ENCODE results near the gene DSCAM. TPM values are rescaled to one million over a fixed set of nuclear protein-coding genes. Genes with fewer than 3 reads are reported as not detected.
A peak's percentile ranks its signal among the peaks of the same experiment; 100 is the strongest.

Gene DSCAM
- total RNA-seq, 2 donors from 2014 or later: 18.5 to 25.5 TPM

DNA sequence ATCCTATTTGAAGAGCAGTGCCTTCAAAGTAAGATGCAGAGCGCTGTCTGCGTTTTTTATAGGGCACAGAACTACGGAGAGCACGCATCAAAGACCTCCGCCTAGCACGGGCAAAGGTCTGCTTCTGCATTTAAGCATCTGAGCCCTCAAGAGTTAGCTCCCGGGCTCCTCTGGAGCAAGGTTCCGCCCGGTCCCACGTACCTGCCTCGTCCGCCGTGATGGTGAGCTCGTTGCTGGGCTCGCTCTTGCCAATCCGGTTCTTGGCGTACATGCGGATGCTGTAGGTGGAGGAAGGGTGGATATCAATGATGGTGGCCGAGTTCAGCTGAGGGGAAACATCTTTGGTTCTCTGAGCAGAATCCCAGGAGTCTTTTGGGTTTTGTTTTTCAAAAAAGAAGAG lies 668.2 kb downstream of the DSCAM start:
- Histone ChIP-seq H3K4me3 (ENCODE audit: low read length) (no peak overlapping the region), H3K9me3 (ENCODE audit: control insufficient read depth, low read length) (peaks cover 17% of the 10 kb centered on the region), H3K36me3 (ENCODE audit: control insufficient read depth, insufficient read depth, low read length) (peaks cover 89% of the 10 kb centered on the region), H3K27ac (ENCODE audit: low read depth, low read length) (no peak overlapping the region), H3K9ac (ENCODE audit: extremely low read depth, low read length, poor library complexity, severe bottlenecking) (no peak overlapping the region), H3K4me1 (ENCODE audit: control insufficient read depth, insufficient read depth, low read length) (no peaks in the 10 kb centered on the region), H3K27me3 (ENCODE audit: control insufficient read depth, insufficient read depth, low read length, poor library complexity, severe bottlenecking) (no peaks in the 10 kb centered on the region)
- H3K4me3 Mint-ChIP-seq: no peak overlapping the region
- no peaks in the 10 kb centered on the region for H3K4me1 Mint-ChIP-seq
- TF ChIP-seq CTCF (conservative IDR thresholded peaks at IDR 0.05): no peak
- WGBS, 2 experiments (ENCODE audit: insufficient coverage in 1 of 2, insufficient read length in 1 of 2): 95 to 98% methylated on average over 7 to 19 of the region's 19 CpGs
- no peak for DNase-seq
- H3K9me3 Mint-ChIP-seq: peaks cover 18% of the 10 kb centered on the region
- peaks cover 1% of the 10 kb centered on the region for H3K27me3 Mint-ChIP-seq (ENCODE audit: insufficient read depth)
- no peak overlapping the region for H3K27ac Mint-ChIP-seq
- H3K36me3 Mint-ChIP-seq (ENCODE audit: low read depth): peaks cover 72% of the 10 kb centered on the region

DNA sequence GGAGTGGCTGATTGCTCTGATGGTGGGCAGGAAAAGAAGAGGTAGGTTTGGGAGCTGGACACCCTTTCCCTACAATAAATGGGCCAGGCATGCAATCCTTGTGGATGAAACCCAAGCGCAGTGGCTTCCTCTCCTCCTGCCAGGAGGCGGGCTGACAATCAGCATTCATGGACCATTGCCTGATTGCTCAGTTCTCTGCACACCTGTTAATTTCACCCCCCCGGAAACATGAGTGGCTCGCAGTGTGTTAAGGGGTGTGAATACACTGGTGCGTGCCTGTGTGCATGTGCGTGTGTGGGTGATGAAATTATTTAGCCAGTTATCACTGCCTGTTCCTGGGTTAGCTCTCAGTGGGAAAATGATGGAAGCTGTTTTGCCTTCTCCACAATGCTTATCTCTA lies 669.0 kb downstream of the DSCAM start:
- WGBS, 2 experiments (ENCODE audit: insufficient coverage in 1 of 2, insufficient read length in 1 of 2): 99 to 100% methylated on average over 6 of the region's 6 CpGs
- H3K4me3 Mint-ChIP-seq: no peak overlapping the region
- peaks cover 10% of the 10 kb centered on the region for H3K9me3 Mint-ChIP-seq

DNA sequence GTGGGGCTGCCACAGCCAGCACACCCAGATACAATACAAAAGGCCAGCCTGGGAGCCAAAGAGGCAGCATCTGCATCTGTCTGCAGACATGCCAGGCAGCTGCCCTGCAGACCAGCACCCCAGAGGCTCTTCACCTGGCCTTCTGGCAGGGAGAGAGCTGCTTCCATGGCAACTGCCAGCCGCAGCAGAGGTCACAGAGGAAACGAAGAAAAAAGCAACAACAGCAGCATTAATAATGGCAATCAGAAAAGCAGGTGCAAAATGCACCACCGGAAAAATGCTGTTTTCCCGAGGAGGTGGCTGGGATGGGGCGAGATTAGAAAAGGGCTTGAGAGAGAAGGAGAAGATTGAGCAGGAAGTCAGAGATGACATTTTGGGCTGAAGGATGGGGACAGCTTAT lies 670.2 kb downstream of the DSCAM start:
- Histone ChIP-seq H3K4me3 (ENCODE audit: low read length) (no peak overlapping the region), H3K4me1 (ENCODE audit: control insufficient read depth, insufficient read depth, low read length) (no peaks in the 10 kb centered on the region), H3K27ac (ENCODE audit: low read depth, low read length) (peak overlapping the region; percentile 66), H3K27me3 (ENCODE audit: control insufficient read depth, insufficient read depth, low read length, poor library complexity, severe bottlenecking) (no peaks in the 10 kb centered on the region), H3K36me3 (ENCODE audit: control insufficient read depth, insufficient read depth, low read length) (peaks cover 93% of the 10 kb centered on the region), H3K9me3 (ENCODE audit: control insufficient read depth, low read length) (peaks cover 1% of the 10 kb centered on the region), H3K9ac (ENCODE audit: extremely low read depth, low read length, poor library complexity, severe bottlenecking) (no peak overlapping the region)
- Mint-ChIP-seq H3K36me3 (ENCODE audit: low read depth) (peaks cover 64% of the 10 kb centered on the region), H3K27ac (no peak overlapping the region), H3K4me1 (no peaks in the 10 kb centered on the region), H3K9me3 (peaks cover 2% of the 10 kb centered on the region), H3K27me3 (ENCODE audit: insufficient read depth) (no peaks in the 10 kb centered on the region), H3K4me3 (no peak overlapping the region)
- TF ChIP-seq CTCF (conservative IDR thresholded peaks at IDR 0.05): no peak
- 70 to 76% methylated on average over 5 of the region's 5 CpGs for WGBS, 2 experiments (ENCODE audit: insufficient coverage in 1 of 2, insufficient read length in 1 of 2)
- DNase-seq: no peak

More for the DNA sequence above, 669.0 kb downstream of the DSCAM start:
- H3K4me3 ChIP-seq (ENCODE audit: low read length): no peak overlapping the region
- H3K9ac ChIP-seq (ENCODE audit: extremely low read depth, low read length, poor library complexity, severe bottlenecking): no peak overlapping the region
- H3K27ac ChIP-seq (ENCODE audit: low read depth, low read length): no peak overlapping the region
- no peak for TF ChIP-seq CTCF (conservative IDR thresholded peaks at IDR 0.05)
- DNase-seq: no peak
- H3K27ac Mint-ChIP-seq: no peak overlapping the region
- no peaks in the 10 kb centered on the region for H3K27me3 ChIP-seq (ENCODE audit: control insufficient read depth, insufficient read depth, low read length, poor library complexity, severe bottlenecking)
- peaks cover 67% of the 10 kb centered on the region for H3K36me3 Mint-ChIP-seq (ENCODE audit: low read depth)
- no peaks in the 10 kb centered on the region for H3K4me1 ChIP-seq (ENCODE audit: control insufficient read depth, insufficient read depth, low read length)
- H3K36me3 ChIP-seq (ENCODE audit: control insufficient read depth, insufficient read depth, low read length): peaks cover 89% of the 10 kb centered on the region
- H3K9me3 ChIP-seq (ENCODE audit: control insufficient read depth, low read length): peaks cover 10% of the 10 kb centered on the region
- H3K4me1 Mint-ChIP-seq: no peaks in the 10 kb centered on the region
- peaks cover 1% of the 10 kb centered on the region for H3K27me3 Mint-ChIP-seq (ENCODE audit: insufficient read depth)

All from endodermal cell (in vitro differentiated cells).